ENCODE results near the gene EIF4E3. TPM values are rescaled to one million over a fixed set of nuclear protein-coding genes. Genes with fewer than 3 reads are reported as not detected.

EIF4E3 gene
- 10 to 100 TPM; 19.2 to 26.0 TPM for total RNA-seq

- TF ChIP-seq POLR2A (IDR thresholded peaks at IDR 0.05): no peak
- no peak for TF ChIP-seq POLR2AphosphoS5 (IDR thresholded peaks at IDR 0.05)
- no peak for TF ChIP-seq CTCF (IDR thresholded peaks at IDR 0.05)
- 5% methylated on average over 38 of the region's 80 CpGs for WGBS
- H3K36me3 ChIP-seq: no peaks in the 10 kb centered on the region
- H3K4me1 ChIP-seq (replicated peaks): no peaks in the 10 kb centered on the region
- H3K4me3 ChIP-seq: peak within 1 kb of the TSS; percentile 75 to 77
- no peaks in the 10 kb centered on the region for H3K9me3 ChIP-seq
- DNase-seq (ENCODE audit: low spot score): peak; percentile 12
- H3K27me3 ChIP-seq (replicated peaks; ENCODE audit: insufficient read depth): no peaks in the 10 kb centered on the region
- intact Hi-C loops (cut with DNase I): loop anchor here (5.0 to 10.0 kb wide), 2 partner anchors 229 to 1097 kb away; no protein-coding TSS in a partner anchor
- peak within 1 kb of the TSS; percentile 68 to 77 for H3K27ac ChIP-seq
These were observed at the start of gene EIF4E3 for GRCh38 chr3:71725271-71725991. EIF4E3 (minus strand) TSS chr3:71725402; CDS start chr3:71725367, 35 bp downstream.

DNA sequence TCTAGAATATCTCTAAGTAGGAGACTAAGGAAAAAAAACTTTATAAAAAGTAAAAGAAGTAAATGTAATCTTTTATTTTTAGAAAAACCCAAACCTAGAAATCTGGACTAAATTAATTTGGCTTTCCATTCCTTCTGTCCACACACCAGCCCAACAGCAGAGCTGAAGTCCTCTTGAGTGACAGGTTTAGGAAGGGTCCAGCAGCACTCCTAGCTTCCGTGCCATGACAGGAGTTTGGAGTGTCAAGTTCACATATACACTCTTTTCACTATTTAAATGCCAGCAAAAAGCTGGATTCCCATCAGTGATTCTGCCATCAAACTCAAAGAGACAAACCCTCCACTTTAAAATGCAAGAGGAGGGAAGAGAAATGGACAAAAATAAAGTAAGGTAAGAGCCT lies 46.7 kb upstream of the EIF4E3 start:
- no peak overlapping the region for H3K27ac ChIP-seq
- intact Hi-C loops (cut with DNase I): no loop called here
- no peaks in the 10 kb centered on the region for H3K4me1 ChIP-seq (replicated peaks)
- WGBS: 71% methylated on average over 1 of the region's 1 CpG
- no peaks in the 10 kb centered on the region for H3K36me3 ChIP-seq
- H3K27me3 ChIP-seq (replicated peaks; ENCODE audit: insufficient read depth): no peaks in the 10 kb centered on the region
- TF ChIP-seq POLR2AphosphoS5 (IDR thresholded peaks at IDR 0.05): no peak
- TF ChIP-seq CTCF (IDR thresholded peaks at IDR 0.05): no peak
- TF ChIP-seq POLR2A (IDR thresholded peaks at IDR 0.05): no peak
- no peak for DNase-seq (ENCODE audit: low spot score)
- no peaks in the 10 kb centered on the region for H3K9me3 ChIP-seq
- no peak overlapping the region for H3K4me3 ChIP-seq

- no peak overlapping the region for H3K27ac ChIP-seq
- intact Hi-C loops (cut with DNase I): no loop called here
- no peaks in the 10 kb centered on the region for H3K27me3 ChIP-seq (replicated peaks; ENCODE audit: insufficient read depth)
- no peak for DNase-seq (ENCODE audit: low spot score)
- no peaks in the 10 kb centered on the region for H3K4me1 ChIP-seq (replicated peaks)
- H3K36me3 ChIP-seq: no peaks in the 10 kb centered on the region
- WGBS: 69% methylated on average over 5 of the region's 5 CpGs
- H3K4me3 ChIP-seq: no peak overlapping the region
- TF ChIP-seq POLR2A (IDR thresholded peaks at IDR 0.05) (no peak), CTCF (IDR thresholded peaks at IDR 0.05) (no peak), POLR2AphosphoS5 (IDR thresholded peaks at IDR 0.05) (no peak)
- H3K9me3 ChIP-seq: no peaks in the 10 kb centered on the region
These were observed 45.9 kb upstream of the EIF4E3 start for GRCh38 chr3:71771126-71771525.

- no peaks in the 10 kb centered on the region for H3K27me3 ChIP-seq (replicated peaks; ENCODE audit: insufficient read depth)
- H3K4me1 ChIP-seq (replicated peaks): no peaks in the 10 kb centered on the region
- H3K27ac ChIP-seq: no peak overlapping the region
- H3K9me3 ChIP-seq: no peaks in the 10 kb centered on the region
- intact Hi-C loops (cut with DNase I): no loop called here
- DNase-seq (ENCODE audit: low spot score): no peak
- TF ChIP-seq POLR2AphosphoS5 (IDR thresholded peaks at IDR 0.05) (no peak), CTCF (IDR thresholded peaks at IDR 0.05) (no peak), POLR2A (IDR thresholded peaks at IDR 0.05) (no peak)
- H3K36me3 ChIP-seq: no peaks in the 10 kb centered on the region
- 77% methylated on average over 5 of the region's 5 CpGs for WGBS
- no peak overlapping the region for H3K4me3 ChIP-seq
These were observed 38.2 kb upstream of the EIF4E3 start for GRCh38 chr3:71763426-71763825.

GRCh38 chr3:71760140-71760539 lies 34.9 kb upstream of the EIF4E3 start:
- 100% methylated on average over 1 of the region's 1 CpG for WGBS
- no peak overlapping the region for H3K27ac ChIP-seq
- H3K4me3 ChIP-seq: no peak overlapping the region
- no peaks in the 10 kb centered on the region for H3K27me3 ChIP-seq (replicated peaks; ENCODE audit: insufficient read depth)
- TF ChIP-seq POLR2AphosphoS5 (IDR thresholded peaks at IDR 0.05): no peak
- no peak for TF ChIP-seq CTCF (IDR thresholded peaks at IDR 0.05)
- no peak for TF ChIP-seq POLR2A (IDR thresholded peaks at IDR 0.05)
- intact Hi-C loops (cut with DNase I): no loop called here
- DNase-seq (ENCODE audit: low spot score): no peak
- no peaks in the 10 kb centered on the region for H3K4me1 ChIP-seq (replicated peaks)
- no peaks in the 10 kb centered on the region for H3K9me3 ChIP-seq
- no peaks in the 10 kb centered on the region for H3K36me3 ChIP-seq
